GM12892 (cell line): ENCODE measurements around the gene SLC35C1.

ENCODE experiments used
- POLR2A ChIP-seq: IDR thresholded peaks from 2 replicates; pipeline ENCODE4 v1.6.1; 2011; ENCODE audit warnings: low read depth, low read length, control low read depth
- POLR2AphosphoS5 ChIP-seq: IDR thresholded peaks from 2 replicates; pipeline ENCODE4 v1.6.1; 2011; ENCODE audit warnings: low read depth, low read length, control low read depth

- no peak for TF ChIP-seq POLR2A
- no peak for TF ChIP-seq POLR2AphosphoS5
Measured at GRCh38 chr11:45765107-45765668, 39.8 kb upstream of the SLC35C1 start.
